ENCODE data around the gene CNDP2.
"Not testable (repeated sequence)": the region's sequence is repeated elsewhere in the genome, so short reads cannot be mapped to it uniquely, and the experiment has no call there.

- not testable (repeated sequence) for TF ChIP-seq CTCF (IDR thresholded peaks at IDR 0.05); POLR2A (IDR thresholded peaks at IDR 0.05; ENCODE audit: low read depth); EP300 (IDR thresholded peaks at IDR 0.05); POLR2AphosphoS5 (IDR thresholded peaks at IDR 0.05)
Measured at GRCh38 chr18:74524915-74525314, 28.8 kb downstream of the CNDP2 start.
